GM12892 (cell line): ENCODE data around the gene SNRPF.

Experiments used
- POLR2A ChIP-seq: IDR thresholded peaks from 2 replicates; pipeline ENCODE4 v1.6.1; 2011; ENCODE audit warnings: low read depth, low read length, control low read depth
- POLR2AphosphoS5 ChIP-seq: IDR thresholded peaks from 2 replicates; pipeline ENCODE4 v1.6.1; 2011; ENCODE audit warnings: low read depth, low read length, control low read depth

GRCh38 chr12:95862038-95862437 lies 3.3 kb downstream of the SNRPF start:
- TF ChIP-seq POLR2AphosphoS5 (no peak), POLR2A (no peak)
